Stomach (tissue), 4 donors: ENCODE results near the gene RADX.

Source experiments
- CTCF ChIP-seq, 7 experiments: fragments of 450-650 bp in 4 of 7; fragments of 200-600 bp in 3 of 7; sonication (generic) in 3 of 7; IDR thresholded peaks; one replicate each; pipeline ENCODE4 v1.5.1; 2016 to 2019; ENCODE audit warnings: antibody characterized with exemption in 7 of 7, control low read depth in 2 of 7, mild to moderate bottlenecking in 1 of 7
- EP300 ChIP-seq: sonication (generic); formaldehyde crosslinking; IDR thresholded peaks from one replicate; pipeline ENCODE4 v1.6.1; 2017; ENCODE audit warnings: antibody characterized with exemption
- POLR2A ChIP-seq, 4 donors: fragments of 450-650 bp; IDR thresholded peaks; one replicate each; pipeline ENCODE4 v1.6.1; 2016; ENCODE audit warnings: antibody characterized with exemption in 4 of 4, control low read depth in 2 of 4, mild to moderate bottlenecking in 1 of 4, moderate library complexity in 1 of 4
- POLR2AphosphoS5 ChIP-seq, 3 donors: sonication (generic); formaldehyde crosslinking; IDR thresholded peaks; one replicate each; pipeline ENCODE4 v1.6.1; 2016; ENCODE audit warnings: antibody characterized with exemption in 3 of 3

GRCh38 chrX:106599411-106599810, 12.4 kb upstream of the RADX start:
- TF ChIP-seq CTCF (IDR thresholded peaks at IDR 0.05) (no peak), EP300 (no peak), POLR2AphosphoS5 (IDR thresholded peaks at IDR 0.05) (no peak), POLR2A (IDR thresholded peaks at IDR 0.05) (no peak)
